Measurements from ENCODE around the gene COL5A1. TPM values are rescaled to one million over a fixed set of nuclear protein-coding genes. Genes with fewer than 3 reads are reported as not detected.

The COL5A1 gene
- total RNA-seq, 1 donor from 2014 or later = 87.7 TPM

GRCh38 chr9:134629586-134630392, 11.8 kb upstream of the COL5A1 start:
- H3K36me3 ChIP-seq (ENCODE audit: control insufficient read depth, insufficient read depth, low read length) = no peaks in the 10 kb centered on the region
- DNase-seq (ENCODE audit: low read depth) = no peak
- no peak for TF ChIP-seq CTCF (IDR thresholded peaks at IDR 0.05; ENCODE audit: insufficient read depth, low read length, poor library complexity, severe bottlenecking)
- no peaks in the 10 kb centered on the region for H3K27me3 ChIP-seq (ENCODE audit: control insufficient read depth, insufficient read depth, low read length)
- no peak overlapping the region for H3K4me3 ChIP-seq (ENCODE audit: low read depth, low read length)

GRCh38 chr9:134630393-134630790, 11.2 kb upstream of the COL5A1 start:
- no peak for TF ChIP-seq CTCF (IDR thresholded peaks at IDR 0.05; ENCODE audit: insufficient read depth, low read length, poor library complexity, severe bottlenecking)
- no peak for DNase-seq (ENCODE audit: low read depth)
- Histone ChIP-seq H3K36me3 (ENCODE audit: control insufficient read depth, insufficient read depth, low read length) (no peaks in the 10 kb centered on the region), H3K27me3 (ENCODE audit: control insufficient read depth, insufficient read depth, low read length) (no peaks in the 10 kb centered on the region), H3K4me3 (ENCODE audit: low read depth, low read length) (no peak overlapping the region)

- DNase-seq (ENCODE audit: low read depth) = no peak
- Histone ChIP-seq H3K4me3 (ENCODE audit: low read depth, low read length) (no peak overlapping the region), H3K27me3 (ENCODE audit: control insufficient read depth, insufficient read depth, low read length) (no peaks in the 10 kb centered on the region), H3K36me3 (ENCODE audit: control insufficient read depth, insufficient read depth, low read length) (no peaks in the 10 kb centered on the region)
- TF ChIP-seq CTCF (IDR thresholded peaks at IDR 0.05; ENCODE audit: insufficient read depth, low read length, poor library complexity, severe bottlenecking) = no peak
Observed at GRCh38 chr9:134630861-134631260, 10.7 kb upstream of the COL5A1 start.

- no peak overlapping the region for H3K4me3 ChIP-seq (ENCODE audit: low read depth, low read length)
- no peak for TF ChIP-seq CTCF (IDR thresholded peaks at IDR 0.05; ENCODE audit: insufficient read depth, low read length, poor library complexity, severe bottlenecking)
- DNase-seq (ENCODE audit: low read depth) = no peak
- H3K36me3 ChIP-seq (ENCODE audit: control insufficient read depth, insufficient read depth, low read length) = no peaks in the 10 kb centered on the region
- no peaks in the 10 kb centered on the region for H3K27me3 ChIP-seq (ENCODE audit: control insufficient read depth, insufficient read depth, low read length)
Observed at GRCh38 chr9:134631881-134632280, 9.7 kb upstream of the COL5A1 start.

GRCh38 chr9:134632329-134632728, 9.3 kb upstream of the COL5A1 start:
- H3K27me3 ChIP-seq (ENCODE audit: control insufficient read depth, insufficient read depth, low read length) = no peaks in the 10 kb centered on the region
- no peak for TF ChIP-seq CTCF (IDR thresholded peaks at IDR 0.05; ENCODE audit: insufficient read depth, low read length, poor library complexity, severe bottlenecking)
- H3K36me3 ChIP-seq (ENCODE audit: control insufficient read depth, insufficient read depth, low read length) = no peaks in the 10 kb centered on the region
- DNase-seq (ENCODE audit: low read depth) = no peak
- no peak overlapping the region for H3K4me3 ChIP-seq (ENCODE audit: low read depth, low read length)

Measured in kidney epithelial cell (primary cell).